Esophagus muscularis mucosa (tissue), 4 donors: ENCODE results near the gene DMGDH. TPM values are rescaled to one million over a fixed set of nuclear protein-coding genes. Genes with fewer than 3 reads are reported as not detected.

Experiments used
- DNase-seq: peaks from one replicate; pipeline ENCODE4 v3.0.0-alpha.2; 2017; ENCODE audit errors: extremely low spot score
- H3K27ac ChIP-seq, 4 donors: fragments of 200-600 bp; sonication (generic); replicated peaks in 1 of 4; 1 replicate in 3 of 4; 2 replicates in 1 of 4; pipeline ENCODE4 v1.5.1; 2016 to 2019; ENCODE audit warnings: mild to moderate bottlenecking in 1 of 4
- H3K27me3 ChIP-seq, 4 donors: fragments of 200-600 bp; sonication (generic); one replicate each; pipeline versions ENCODE4 v1.5.1 to v1.6.0; 2016 to 2019
- H3K36me3 ChIP-seq, 4 donors: fragments of 200-600 bp; sonication (generic); one replicate each; pipeline ENCODE4 v1.5.1; 2016 to 2019
- H3K4me1 ChIP-seq, 4 donors: fragments of 200-600 bp; sonication (generic); one replicate each; pipeline ENCODE4 v1.5.1; 2016 to 2019
- H3K4me3 ChIP-seq, 4 donors: fragments of 200-600 bp; sonication (generic); 1 replicate in 2 of 4; 2 replicates in 2 of 4; pipeline ENCODE4 v1.5.1; 2016 to 2019; ENCODE audit warnings: mild to moderate bottlenecking in 4 of 4, moderate library complexity in 1 of 4
- H3K9me3 ChIP-seq, 4 donors: fragments of 200-600 bp; sonication (generic); 1 replicate in 3 of 4; 2 replicates in 1 of 4; pipeline ENCODE4 v1.5.1; 2016 to 2019
- CTCF ChIP-seq, 3 experiments: fragments of 200-600 bp in 2 of 3; fragments of 450-650 bp in 1 of 3; sonication (generic) in 2 of 3; IDR thresholded peaks; one replicate each; pipeline ENCODE4 v1.5.1; 2017 to 2019; ENCODE audit warnings: antibody characterized with exemption in 3 of 3, mild to moderate bottlenecking in 2 of 3, moderate library complexity in 1 of 3
- EP300 ChIP-seq: sonication (generic); formaldehyde crosslinking; IDR thresholded peaks from one replicate; pipeline ENCODE4 v1.6.1; 2017; ENCODE audit warnings: antibody characterized with exemption
- POLR2A ChIP-seq: fragments of 450-650 bp; IDR thresholded peaks from one replicate; pipeline ENCODE4 v1.6.1; 2017; ENCODE audit warnings: antibody characterized with exemption, moderate library complexity, mild to moderate bottlenecking, low read depth
- POLR2AphosphoS5 ChIP-seq, 2 donors: sonication (generic); formaldehyde crosslinking; IDR thresholded peaks; one replicate each; pipeline ENCODE4 v1.6.1; 2017; ENCODE audit warnings: antibody characterized with exemption in 2 of 2
- WGBS: methylation state at CpG from one replicate; pipeline ENCODE4 v1.1.5; 2018; 5-methylcytosine and 5-hydroxymethylcytosine counted together
- intact Hi-C: fragments of 100-400 bp; cut with DNase I; formaldehyde crosslinking; loops from one replicate; pipeline ENCODE4 v1.15.1; 2023
- total RNA-seq, 4 donors: library from RNA; depleted of rRNA; stranded (reverse); fragments of >200 nt; gene quantifications; one replicate each; pipeline versions ENCODE4 v1.1.0 to v1.2.1, GENCODE V29; 2016

The DMGDH gene
- total RNA-seq, 4 donors from 2014 or later: 3.3 to 7.4 (median 4.6) TPM

- H3K36me3 ChIP-seq: peaks cover 0 to 4% (median 0%) of the 10 kb centered on the region in 4 donors
- no peak for DNase-seq
- no peak overlapping the region for H3K4me3 ChIP-seq
- no peaks in the 10 kb centered on the region for H3K27me3 ChIP-seq
- peak overlapping the region; percentile 61 to 75 (median 64) for H3K27ac ChIP-seq
- peaks cover 0 to 10% (median 6%) of the 10 kb centered on the region in 4 donors for H3K9me3 ChIP-seq
- TF ChIP-seq CTCF (IDR thresholded peaks at IDR 0.05): no peak
- no peak for TF ChIP-seq POLR2A
- no peak for TF ChIP-seq EP300
- no peak for TF ChIP-seq POLR2AphosphoS5 (IDR thresholded peaks at IDR 0.05)
- H3K4me1 ChIP-seq: peaks cover 6 to 52% (median 33%) of the 10 kb centered on the region in 4 donors
- 77% methylated on average over 7 of the region's 11 CpGs for WGBS
- intact Hi-C loops: no loop called here
Observed at GRCh38 chr5:79075646-79076426, 6.4 kb upstream of the DMGDH start.

- intact Hi-C loops: no loop called here
- WGBS: 69% methylated on average over 6 of the region's 6 CpGs
- peak overlapping the region; percentile 61 to 75 (median 64) for H3K27ac ChIP-seq
- no peak for TF ChIP-seq CTCF (IDR thresholded peaks at IDR 0.05)
- TF ChIP-seq POLR2AphosphoS5 (IDR thresholded peaks at IDR 0.05): peak in 1 of 2 donors; percentile 36
- TF ChIP-seq POLR2A: no peak
- no peak for TF ChIP-seq EP300
- peaks cover 0 to 7% (median 0%) of the 10 kb centered on the region in 4 donors for H3K27me3 ChIP-seq
- peaks cover 0 to 10% (median 6%) of the 10 kb centered on the region in 4 donors for H3K9me3 ChIP-seq
- H3K36me3 ChIP-seq: no peaks in the 10 kb centered on the region
- no peak for DNase-seq
- peaks cover 6 to 63% (median 44%) of the 10 kb centered on the region in 4 donors for H3K4me1 ChIP-seq
- no peak overlapping the region for H3K4me3 ChIP-seq
Observed at GRCh38 chr5:79074641-79075040, 5.2 kb upstream of the DMGDH start.

- Histone ChIP-seq H3K4me1 (peaks cover 0 to 38% (median 18%) of the 10 kb centered on the region in 4 donors), H3K36me3 (no peaks in the 10 kb centered on the region), H3K9me3 (peaks cover 0 to 10% (median 6%) of the 10 kb centered on the region in 4 donors), H3K27me3 (peaks cover 0 to 11% (median 0%) of the 10 kb centered on the region in 4 donors), H3K4me3 (peak overlapping the region; percentile 56 to 68 (median 61)), H3K27ac (peak overlapping the region; percentile 73 to 84 (median 78))
- TF ChIP-seq CTCF (IDR thresholded peaks at IDR 0.05) (no peak), POLR2AphosphoS5 (IDR thresholded peaks at IDR 0.05) (no peak), EP300 (no peak), POLR2A (no peak)
- WGBS: 27% methylated on average over 9 of the region's 9 CpGs
- intact Hi-C loops: no loop called here
- no peak for DNase-seq
Observed at GRCh38 chr5:79070350-79070667, 835 bp upstream of the DMGDH start.

GRCh38 chr5:79062436-79062835 is 7.0 kb downstream of the DMGDH start:
- H3K36me3 ChIP-seq: peaks cover 0 to 5% (median 0%) of the 10 kb centered on the region in 4 donors
- WGBS: 88% methylated on average over 3 of the region's 3 CpGs
- no peaks in the 10 kb centered on the region for H3K27me3 ChIP-seq
- H3K4me1 ChIP-seq: no peaks in the 10 kb centered on the region
- intact Hi-C loops: no loop called here
- no peaks in the 10 kb centered on the region for H3K9me3 ChIP-seq
- TF ChIP-seq EP300 (no peak), POLR2AphosphoS5 (IDR thresholded peaks at IDR 0.05) (no peak), CTCF (IDR thresholded peaks at IDR 0.05) (no peak), POLR2A (no peak)
- H3K27ac ChIP-seq: no peak overlapping the region
- no peak for DNase-seq
- H3K4me3 ChIP-seq: no peak overlapping the region
